Measurements from ENCODE around the gene PPP2R5A. TPM values are rescaled to one million over a fixed set of nuclear protein-coding genes. Genes with fewer than 3 reads are reported as not detected.

Gene PPP2R5A
- 33.0 and 39.8 TPM in 2 replicates for total RNA-seq

GRCh38 chr1:212284744-212285684 lies at the start of gene PPP2R5A:
TSS of gene PPP2R5A (plus strand) at chr1:212285410. CDS start at chr1:212286111, 701 bp downstream.

Small RNA genes lying within 50 kb of the gene (small RNA-seq; reads per million reads assigned to genes)
- gene SNORA16B, result not detected

Other genes with a start within 250 kb of the PPP2R5A start
- 17.5 and 25.5 TPM in 2 replicates for gene INTS7, start 249.9 kb upstream of the PPP2R5A start, total RNA-seq
- 1.1 and 2.9 TPM in 2 replicates for gene DTL, start 249.7 kb upstream of the PPP2R5A start, total RNA-seq
- gene PACC1, start 129.5 kb downstream of the PPP2R5A start, total RNA-seq, result 4.6 and 8.4 TPM in 2 replicates
- 34.6 and 45.1 TPM in 2 replicates for gene NENF, start 147.5 kb downstream of the PPP2R5A start, total RNA-seq

Measured in hair follicle dermal papilla cell (primary cell).